Neuronal stem cell (in vitro differentiated cells): ENCODE measurements around the gene POLD1.

ENCODE experiments used
- DNase-seq: peaks from one replicate; pipeline ENCODE4 v3.0.0-alpha.2; 2013; ENCODE audit warnings: low spot score
- H2AFZ ChIP-seq: one replicate; pipeline ENCODE4 v1.6.1; 2013; ENCODE audit warnings: mild to moderate bottlenecking, low read length, inconsistent platforms
- H2AK5ac ChIP-seq: 2 replicates; pipeline ENCODE4 v1.6.1; 2013; ENCODE audit warnings: low read depth, mild to moderate bottlenecking, inconsistent platforms, low read length, moderate library complexity, mixed read lengths
- H2BK120ac ChIP-seq: 2 replicates; pipeline ENCODE4 v1.6.1; 2013; ENCODE audit warnings: low read depth, mild to moderate bottlenecking, inconsistent platforms, low read length, moderate library complexity, mixed read lengths
- H2BK12ac ChIP-seq: one replicate; pipeline ENCODE4 v1.6.1; 2013; ENCODE audit warnings: low read length, inconsistent platforms
- H2BK15ac ChIP-seq: 2 replicates; pipeline ENCODE4 v1.6.1; 2013; ENCODE audit warnings: mild to moderate bottlenecking, low read length, inconsistent platforms, mixed read lengths
- H2BK5ac ChIP-seq: one replicate; pipeline ENCODE4 v1.6.1; 2013; ENCODE audit warnings: inconsistent platforms, mild to moderate bottlenecking, low read length, moderate library complexity
- H3K14ac ChIP-seq: one replicate; pipeline ENCODE4 v1.6.1; 2013; ENCODE audit warnings: low read length, inconsistent platforms
- H3K18ac ChIP-seq: 2 replicates; pipeline ENCODE4 v1.6.1; 2013; ENCODE audit warnings: low read length, inconsistent platforms
- H3K23ac ChIP-seq: 2 replicates; pipeline ENCODE4 v1.6.1; 2013; ENCODE audit warnings: low read depth, mild to moderate bottlenecking, mixed read lengths, low read length, inconsistent platforms; ENCODE audit not compliant: poor library complexity
- H3K27ac ChIP-seq: replicated peaks from 3 replicates; pipeline ENCODE4 v1.5.1; 2013; ENCODE audit warnings: low read length, inconsistent platforms
- H3K27me3 ChIP-seq, 3 experiments: 2 replicates each; pipeline ENCODE4 v1.6.1; 2013; ENCODE audit warnings: low read length in 3 of 3, mild to moderate bottlenecking in 2 of 3, inconsistent platforms in 1 of 3, low read depth in 1 of 3, mixed read lengths in 1 of 3, moderate library complexity in 1 of 3; ENCODE audit not compliant: control insufficient read depth in 3 of 3, insufficient read depth in 3 of 3
- H3K36me3 ChIP-seq, 2 donors: replicated peaks in 1 of 2; 2 replicates each; pipeline ENCODE4 v1.6.1; 2013; ENCODE audit warnings: low read length in 2 of 2; ENCODE audit not compliant: control insufficient read depth in 2 of 2, insufficient read depth in 2 of 2
- H3K4ac ChIP-seq: 2 replicates; pipeline ENCODE4 v1.6.1; 2013; ENCODE audit warnings: inconsistent platforms, mild to moderate bottlenecking, low read length, moderate library complexity
- H3K4me1 ChIP-seq, 2 donors: 1 replicate in 1 of 2; 2 replicates in 1 of 2; pipeline ENCODE4 v1.6.1; 2013; ENCODE audit warnings: low read length in 2 of 2, low read depth in 1 of 2; ENCODE audit not compliant: control insufficient read depth in 2 of 2, insufficient read depth in 1 of 2
- H3K4me2 ChIP-seq: one replicate; pipeline ENCODE4 v1.6.1; 2013; ENCODE audit warnings: mild to moderate bottlenecking, low read length, inconsistent platforms; ENCODE audit not compliant: insufficient read depth, poor library complexity, severe bottlenecking
- H3K4me3 ChIP-seq, 2 donors: 2 replicates each; pipeline ENCODE4 v1.5.1; 2013; ENCODE audit warnings: low read length in 2 of 2, mild to moderate bottlenecking in 2 of 2, inconsistent platforms in 1 of 2, moderate library complexity in 1 of 2
- H3K79me1 ChIP-seq: one replicate; pipeline ENCODE4 v1.6.1; 2013; ENCODE audit warnings: low read depth, mild to moderate bottlenecking, inconsistent platforms, low read length, moderate library complexity
- H3K9ac ChIP-seq: one replicate; pipeline ENCODE4 v1.6.1; 2013; ENCODE audit warnings: mild to moderate bottlenecking, low read depth, low read length, inconsistent platforms; ENCODE audit not compliant: poor library complexity
- H3K9me3 ChIP-seq, 2 donors: replicated peaks in 1 of 2; 2 replicates each; pipeline versions ENCODE3 to v1.6.1; 2013; ENCODE audit warnings: low read length in 2 of 2, mild to moderate bottlenecking in 2 of 2, inconsistent platforms in 1 of 2, low read depth in 1 of 2, mixed read lengths in 1 of 2, moderate library complexity in 1 of 2; ENCODE audit not compliant: control insufficient read depth in 2 of 2, insufficient read depth in 1 of 2
- H4K8ac ChIP-seq: one replicate; pipeline ENCODE4 v1.6.1; 2013; ENCODE audit warnings: low read depth, mild to moderate bottlenecking, inconsistent platforms, low read length, moderate library complexity
- H4K91ac ChIP-seq: one replicate; pipeline ENCODE4 v1.6.1; 2013; ENCODE audit warnings: low read length, low read depth, mild to moderate bottlenecking, inconsistent platforms; ENCODE audit not compliant: poor library complexity
- WGBS, 2 donors: extraction: QIAGEN DNeasy Blood & Tissue Kit; methylation state at CpG; one replicate each; pipeline ENCODE4 v1.1.7; 2013; ENCODE audit warnings: missing lambda C conversion rate in 2 of 2, mixed read lengths in 1 of 2; ENCODE audit not compliant: insufficient read length in 2 of 2, insufficient replicate concordance in 1 of 2; ENCODE audit errors: extremely low coverage in 2 of 2; 5-methylcytosine and 5-hydroxymethylcytosine counted together

Gene POLD1

GRCh38 chr19:50428772-50429463 is 44.8 kb downstream of the POLD1 start:
- H4K8ac ChIP-seq: no peak overlapping the region
- H2BK120ac ChIP-seq: no peak overlapping the region
- no peak overlapping the region for H3K27ac ChIP-seq
- no peak overlapping the region for H3K23ac ChIP-seq
- no peak overlapping the region for H3K4ac ChIP-seq
- H3K4me2 ChIP-seq: no peak overlapping the region
- H4K91ac ChIP-seq: no peak overlapping the region
- no peak overlapping the region for H3K4me3 ChIP-seq
- no peak overlapping the region for H2BK15ac ChIP-seq
- no peak overlapping the region for H3K18ac ChIP-seq
- no CpG with 5 or more reads among the region's 7 CpGs for WGBS, 2 donors
- no peak overlapping the region for H2BK5ac ChIP-seq
- H3K9ac ChIP-seq: no peak overlapping the region
- H2BK12ac ChIP-seq: no peak overlapping the region
- peak overlapping the region; percentile 88 for H2AFZ ChIP-seq
- no peak overlapping the region for H2AK5ac ChIP-seq
- H3K9me3 ChIP-seq: no peaks in the 10 kb centered on the region
- H3K36me3 ChIP-seq: no peaks in the 10 kb centered on the region
- no peak for DNase-seq
- H3K14ac ChIP-seq: no peak overlapping the region
- H3K79me1 ChIP-seq: no peaks in the 10 kb centered on the region
- peaks cover 0 to 39% (median 28%) of the 10 kb centered on the region in 3 experiments for H3K27me3 ChIP-seq
- peaks cover 13 to 15% of the 10 kb centered on the region in 2 donors for H3K4me1 ChIP-seq

GRCh38 chr19:50430888-50431342 is 46.8 kb downstream of the POLD1 start:
- Histone ChIP-seq H3K4me1 (peaks cover 13 to 20% of the 10 kb centered on the region in 2 donors), H3K36me3 (no peaks in the 10 kb centered on the region), H2BK120ac (no peak overlapping the region), H3K27me3 (peaks cover 0 to 49% (median 28%) of the 10 kb centered on the region in 3 experiments), H2BK5ac (no peak overlapping the region), H3K27ac (no peak overlapping the region), H4K91ac (no peak overlapping the region), H2AK5ac (no peak overlapping the region), H3K18ac (peak overlapping the region; percentile 24), H3K23ac (no peak overlapping the region), H3K4me2 (peak overlapping the region; percentile 37), H3K9me3 (no peaks in the 10 kb centered on the region), H3K9ac (no peak overlapping the region), H3K4ac (no peak overlapping the region), H2AFZ (peak overlapping the region; percentile 90), H4K8ac (no peak overlapping the region), H2BK15ac (no peak overlapping the region), H3K79me1 (no peaks in the 10 kb centered on the region), H2BK12ac (no peak overlapping the region), H3K4me3 (no peak overlapping the region), H3K14ac (peak overlapping the region; percentile 41)
- no CpG with 5 or more reads among the region's 13 CpGs for WGBS, 2 donors
- no peak for DNase-seq

GRCh38 chr19:50431343-50432220 is 47.4 kb downstream of the POLD1 start:
- Histone ChIP-seq H2BK12ac (no peak overlapping the region), H4K8ac (peak overlapping the region; percentile 43), H3K36me3 (no peaks in the 10 kb centered on the region), H3K4me2 (peak overlapping the region; percentile 86), H3K9ac (no peak overlapping the region), H3K4me1 (peaks cover 13 to 20% of the 10 kb centered on the region in 2 donors), H3K4me3 (peak overlapping the region; percentile 53 to 84), H2AFZ (peak overlapping the region; percentile 90), H2BK15ac (peak overlapping the region; percentile 98), H2BK120ac (peak overlapping the region; percentile 22), H2AK5ac (peak overlapping the region; percentile 40), H3K14ac (peak overlapping the region; percentile 89), H2BK5ac (peak overlapping the region; percentile 98), H3K27me3 (peaks cover 0 to 51% (median 28%) of the 10 kb centered on the region in 3 experiments), H4K91ac (no peak overlapping the region), H3K79me1 (no peaks in the 10 kb centered on the region), H3K9me3 (no peaks in the 10 kb centered on the region), H3K18ac (peak overlapping the region; percentile 99), H3K23ac (peak overlapping the region; percentile 73), H3K27ac (peak overlapping the region; percentile 71), H3K4ac (no peak overlapping the region)
- DNase-seq: peak; percentile 90
- no CpG with 5 or more reads among the region's 54 CpGs for WGBS, 2 donors
